ENCODE results near the gene RSAD2. TPM values are rescaled to one million over a fixed set of nuclear protein-coding genes. Genes with fewer than 3 reads are reported as not detected.

The RSAD2 gene
- total and polyA plus RNA-seq, 2 of the 4 experiments (the other 2 are of a cell fraction) = not detected

DNA sequence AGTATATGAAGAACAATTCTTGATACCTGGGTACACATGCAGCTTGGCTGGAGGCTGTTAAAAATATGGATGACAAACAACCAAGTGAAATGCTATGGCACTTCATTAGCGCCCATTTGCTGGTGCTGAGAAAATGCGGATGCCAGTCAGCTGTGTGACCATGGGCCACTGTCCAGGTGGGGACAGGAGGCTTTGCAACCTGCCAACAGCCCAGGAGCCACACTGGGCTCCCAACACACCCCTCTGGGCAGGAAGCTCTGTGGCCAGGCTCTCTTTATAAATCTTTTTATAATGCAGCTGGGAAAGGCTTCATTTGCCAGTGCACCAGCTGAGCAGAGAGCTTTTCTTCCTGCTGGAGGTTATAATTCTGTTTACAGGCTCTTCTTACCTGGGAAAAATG, 59.6 kb downstream of the RSAD2 start:
- Histone ChIP-seq H2BK20ac (ENCODE audit: low read depth, low read length) (no peak overlapping the region), H2BK120ac (ENCODE audit: low read depth, low read length) (no peak overlapping the region), H4K8ac (ENCODE audit: low read depth in 2 of 2, low read length in 2 of 2) (no peak overlapping the region), H3K4me3 (ENCODE audit: insufficient read depth, low read depth, low read length) (no peak overlapping the region), H3K27me3 (ENCODE audit: control insufficient read depth, insufficient read depth, low read length) (peaks cover 5% of the 10 kb centered on the region; the same call in 1 of the 2 replicates), H2AK5ac (ENCODE audit: low read depth, low read length) (no peak overlapping the region), H3K9me1 (ENCODE audit: insufficient read depth, low read length) (no peaks in the 10 kb centered on the region), H2BK5ac (ENCODE audit: low read depth, low read length, poor library complexity, severe bottlenecking) (no peak overlapping the region), H3K4ac (ENCODE audit: low read depth, low read length) (no peak overlapping the region), H3K36me3 (ENCODE audit: control insufficient read depth, insufficient read depth, low read length) (no peaks in the 10 kb centered on the region), H3K18ac (ENCODE audit: low read depth, low read length) (no peak overlapping the region), H3K14ac (replicated peaks; ENCODE audit: low read depth, low read length) (no peak overlapping the region), H3K9ac (ENCODE audit: low read depth, low read length) (no peak overlapping the region), H3K56ac (ENCODE audit: extremely low read depth, insufficient read depth, low read length) (no peak overlapping the region), H2AFZ (replicated peaks; ENCODE audit: low read length, poor library complexity) (no peak overlapping the region), H3K79me1 (ENCODE audit: low read depth in 1 of 2, low read length in 2 of 2) (no peaks in the 10 kb centered on the region), H4K20me1 (ENCODE audit: insufficient read depth, low read length) (no peaks in the 10 kb centered on the region), H2AK9ac (replicated peaks; ENCODE audit: low read depth, low read length, poor library complexity) (no peak overlapping the region), H2BK15ac (ENCODE audit: low read depth, low read length) (no peak overlapping the region), H4K91ac (ENCODE audit: insufficient read depth, low read depth, low read length) (no peak overlapping the region), H3K9me3 (ENCODE audit: control insufficient read depth, insufficient read depth, low read length) (no peaks in the 10 kb centered on the region), H3K23ac (ENCODE audit: low read depth, low read length) (no peak overlapping the region), H3K4me2 (ENCODE audit: low read depth, low read length) (no peak overlapping the region), H3K27ac (ENCODE audit: insufficient read depth, low read length) (no peak overlapping the region), H3K4me1 (ENCODE audit: control insufficient read depth, insufficient read depth, low read length) (no peaks in the 10 kb centered on the region), H4K5ac (ENCODE audit: low read depth, low read length) (no peak overlapping the region)
- intact Hi-C loops (cut with micrococcal nuclease) (no loop called here), in situ Hi-C loops (cut with MboI; ENCODE audit: low sequenced_read_pairs) (no loop called here), dilution Hi-C loops (cut with HindIII; ENCODE audit: low sequenced_read_pairs, unreplicated experiment) (no loop called here)
- DNase-seq (no peak), ATAC-seq (ENCODE audit: low read depth) (no peak)
- BruUV-seq (replicated peaks) = no TSS peak
- TF ChIP-seq MXI1 (IDR thresholded peaks at IDR 0.05; ENCODE audit: borderline replicate concordance, low read depth, low read length) (no peak), NFE2L2 (IDR thresholded peaks at IDR 0.05; ENCODE audit: low read depth, low read length) (no peak), MAZ (IDR thresholded peaks at IDR 0.05; ENCODE audit: borderline replicate concordance, low read depth, low read length) (no peak), RFX5 (IDR thresholded peaks at IDR 0.05; ENCODE audit: low read depth, low read length) (no peak), FOS (IDR thresholded peaks at IDR 0.05; ENCODE audit: low read depth, low read length) (no peak), RCOR1 (IDR thresholded peaks at IDR 0.05; ENCODE audit: insufficient replicate concordance, low read length) (no peak), RAD21 (IDR thresholded peaks at IDR 0.05; ENCODE audit: low read length) (no peak), POLR2A (IDR thresholded peaks at IDR 0.05; ENCODE audit: low read depth, low read length) (no peak), CEBPB (IDR thresholded peaks at IDR 0.05; ENCODE audit: low read depth, low read length) (no peak), BHLHE40 (IDR thresholded peaks at IDR 0.05; ENCODE audit: low read depth, low read length) (no peak), MAFK (IDR thresholded peaks at IDR 0.05; ENCODE audit: low read depth, low read length) (no peak), SMC3 (IDR thresholded peaks at IDR 0.05; ENCODE audit: low read depth, low read length) (no peak), CHD1 (IDR thresholded peaks at IDR 0.05; ENCODE audit: low read depth, low read length) (no peak)
- TF ChIP-seq, protein P1, sequence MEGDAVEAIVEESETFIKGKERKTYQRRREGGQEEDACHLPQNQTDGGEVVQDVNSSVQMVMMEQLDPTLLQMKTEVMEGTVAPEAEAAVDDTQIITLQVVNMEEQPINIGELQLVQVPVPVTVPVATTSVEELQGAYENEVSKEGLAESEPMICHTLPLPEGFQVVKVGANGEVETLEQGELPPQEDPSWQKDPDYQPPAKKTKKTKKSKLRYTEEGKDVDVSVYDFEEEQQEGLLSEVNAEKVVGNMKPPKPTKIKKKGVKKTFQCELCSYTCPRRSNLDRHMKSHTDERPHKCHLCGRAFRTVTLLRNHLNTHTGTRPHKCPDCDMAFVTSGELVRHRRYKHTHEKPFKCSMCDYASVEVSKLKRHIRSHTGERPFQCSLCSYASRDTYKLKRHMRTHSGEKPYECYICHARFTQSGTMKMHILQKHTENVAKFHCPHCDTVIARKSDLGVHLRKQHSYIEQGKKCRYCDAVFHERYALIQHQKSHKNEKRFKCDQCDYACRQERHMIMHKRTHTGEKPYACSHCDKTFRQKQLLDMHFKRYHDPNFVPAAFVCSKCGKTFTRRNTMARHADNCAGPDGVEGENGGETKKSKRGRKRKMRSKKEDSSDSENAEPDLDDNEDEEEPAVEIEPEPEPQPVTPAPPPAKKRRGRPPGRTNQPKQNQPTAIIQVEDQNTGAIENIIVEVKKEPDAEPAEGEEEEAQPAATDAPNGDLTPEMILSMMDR (conservative IDR thresholded peaks at IDR 0.05; ENCODE audit: low read depth, low read length) = no peak
- TF ChIP-seq, protein P2, sequence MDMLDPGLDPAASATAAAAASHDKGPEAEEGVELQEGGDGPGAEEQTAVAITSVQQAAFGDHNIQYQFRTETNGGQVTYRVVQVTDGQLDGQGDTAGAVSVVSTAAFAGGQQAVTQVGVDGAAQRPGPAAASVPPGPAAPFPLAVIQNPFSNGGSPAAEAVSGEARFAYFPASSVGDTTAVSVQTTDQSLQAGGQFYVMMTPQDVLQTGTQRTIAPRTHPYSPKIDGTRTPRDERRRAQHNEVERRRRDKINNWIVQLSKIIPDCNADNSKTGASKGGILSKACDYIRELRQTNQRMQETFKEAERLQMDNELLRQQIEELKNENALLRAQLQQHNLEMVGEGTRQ (IDR thresholded peaks at IDR 0.05; ENCODE audit: low read depth, low read length) = no peak
- TF ChIP-seq, protein P3, sequence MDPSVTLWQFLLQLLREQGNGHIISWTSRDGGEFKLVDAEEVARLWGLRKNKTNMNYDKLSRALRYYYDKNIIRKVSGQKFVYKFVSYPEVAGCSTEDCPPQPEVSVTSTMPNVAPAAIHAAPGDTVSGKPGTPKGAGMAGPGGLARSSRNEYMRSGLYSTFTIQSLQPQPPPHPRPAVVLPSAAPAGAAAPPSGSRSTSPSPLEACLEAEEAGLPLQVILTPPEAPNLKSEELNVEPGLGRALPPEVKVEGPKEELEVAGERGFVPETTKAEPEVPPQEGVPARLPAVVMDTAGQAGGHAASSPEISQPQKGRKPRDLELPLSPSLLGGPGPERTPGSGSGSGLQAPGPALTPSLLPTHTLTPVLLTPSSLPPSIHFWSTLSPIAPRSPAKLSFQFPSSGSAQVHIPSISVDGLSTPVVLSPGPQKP (IDR thresholded peaks at IDR 0.05; ENCODE audit: borderline replicate concordance, low read depth, low read length) = no peak
- POLR2A ChIA-PET (ENCODE audit: unreplicated experiment) = no interaction called here
- 83% methylated on average over 2 of the region's 2 CpGs; no CpG with 5 or more reads in 1 of the 2 experiments for WGBS, 2 experiments (ENCODE audit: extremely low coverage in 2 of 2, insufficient read length in 1 of 2)
- CTCF ChIA-PET = no interaction called here

All from IMR-90 (cell line).